ENCODE results near the gene TRIM21.

DNA sequence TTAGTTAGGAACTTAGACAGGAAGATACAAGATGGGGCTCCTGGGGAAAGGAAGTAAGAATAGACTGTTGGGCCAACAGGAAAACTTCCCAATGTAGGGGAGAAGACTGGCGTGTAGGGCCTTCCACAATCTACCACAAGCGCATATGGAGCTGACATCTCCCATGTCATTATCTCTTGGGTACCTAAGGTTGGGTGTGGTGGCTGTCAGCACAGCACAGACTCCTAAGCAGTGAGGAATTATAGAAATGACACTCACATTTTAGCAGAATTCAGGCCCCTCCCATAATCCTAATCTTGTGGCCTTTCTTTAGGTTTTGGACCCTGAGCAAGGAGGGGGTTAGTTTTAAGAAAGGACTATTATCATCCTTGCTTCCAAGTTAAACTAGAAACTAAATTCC, 11.6 kb downstream of the TRIM21 start:
- TF ChIP-seq CTCF (IDR thresholded peaks at IDR 0.05 in 4 of 5, conservative IDR thresholded peaks at IDR 0.05 in 1 of 5) (no peak), POLR2A (IDR thresholded peaks at IDR 0.05) (no peak)

Data from gastrocnemius medialis (tissue), 4 donors.